Brain microvascular endothelial cell (primary cell): ENCODE results near the gene ZNF234.
"Not testable (repeated sequence)": the region's sequence is repeated elsewhere in the genome, so short reads cannot be mapped to it uniquely, and the experiment has no call there.

Experiments used
- DNase-seq: peaks from one replicate; pipeline ENCODE4 v3.0.0-alpha.2; 2020
- H3K27ac ChIP-seq: fragments of 250-450 bp; sonication (Bioruptor Pico); 2 replicates; pipeline ENCODE4 v1.5.1; 2020; ENCODE audit warnings: mild to moderate bottlenecking, moderate library complexity
- H3K27me3 ChIP-seq: fragments of 250-450 bp; sonication (Bioruptor Pico); replicated peaks from 2 replicates; pipeline ENCODE4 v1.5.1; 2020; ENCODE audit warnings: mild to moderate bottlenecking
- H3K36me3 ChIP-seq: fragments of 250-450 bp; sonication (Bioruptor Pico); replicated peaks from 2 replicates; pipeline ENCODE4 v1.5.1; 2020; ENCODE audit warnings: mild to moderate bottlenecking
- H3K4me3 ChIP-seq: 2 replicates; pipeline ENCODE4 v1.5.1; 2011; ENCODE audit warnings: low read depth, mild to moderate bottlenecking, control low read depth, low read length, moderate library complexity
- in situ Hi-C: cut with HindIII; loops from 2 replicates; pipeline ENCODE4 v1.10.0; 2017; ENCODE audit warnings: low sequenced_read_pairs, low pct_ligation_motif_present
- TF ChIP-seq, protein P1 (sequence below): IDR thresholded peaks from 2 replicates; pipeline ENCODE4 v1.5.1; 2011; ENCODE audit warnings: low read depth, mild to moderate bottlenecking, moderate library complexity, low read length, control low read depth, inconsistent platforms; ENCODE audit errors: missing control alignments

ZNF234 gene

DNA sequence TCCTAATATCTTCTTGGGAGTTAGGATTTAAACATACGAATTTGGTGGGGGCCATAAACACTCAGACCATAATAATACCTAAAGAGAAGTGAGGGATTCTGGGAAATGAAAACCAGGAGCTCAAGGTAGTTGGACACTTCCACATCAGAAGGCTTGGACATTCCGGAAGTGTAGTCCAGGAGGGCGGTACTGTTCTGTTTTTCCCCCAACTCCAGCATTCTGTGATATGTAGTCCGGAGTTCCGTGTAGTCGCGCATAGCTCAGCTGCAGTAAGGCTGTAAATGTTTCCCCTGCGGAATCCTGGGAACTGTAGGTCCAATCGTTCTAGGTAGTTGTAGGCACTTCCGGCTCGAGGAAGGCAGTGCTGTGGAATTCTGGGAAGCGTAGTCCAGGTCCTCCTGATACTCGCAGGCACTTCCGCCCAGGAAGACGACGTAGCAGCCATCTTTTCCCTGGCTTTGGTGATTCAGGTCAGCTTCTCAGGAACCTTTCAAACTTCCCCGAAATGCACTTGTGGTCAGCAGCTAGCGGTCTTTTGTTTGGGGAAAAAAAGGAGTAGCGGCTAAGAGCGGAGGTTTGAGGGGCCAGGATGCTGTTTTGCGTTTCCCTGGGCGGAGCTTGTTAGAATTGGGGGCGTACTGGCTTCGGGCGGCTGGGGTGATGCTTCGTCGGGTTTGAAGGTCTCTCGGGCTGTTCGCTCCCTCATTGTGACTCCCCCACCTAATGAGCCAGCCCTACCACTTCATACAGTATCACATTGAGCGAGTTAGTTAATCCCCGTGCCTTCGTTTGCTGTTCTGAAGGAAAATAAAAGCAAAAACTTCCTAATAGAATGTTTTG is 23.5 kb downstream of the ZNF234 start, which contains the start of gene ZNF226:
Gene ZNF226, plus strand, starts transcription at position 428 of the 840 bp plus-strand sequence. CDS start 4,981 bp downstream, outside the sequence.
- Histone ChIP-seq H3K27ac (peak within 1 kb of the TSS; percentile 76), H3K27me3 (no peaks in the 10 kb centered on the region), H3K4me3 (peak within 1 kb of the TSS; percentile 89), H3K36me3 (peaks cover 16% of the 10 kb centered on the region)
- TF ChIP-seq, protein P1, sequence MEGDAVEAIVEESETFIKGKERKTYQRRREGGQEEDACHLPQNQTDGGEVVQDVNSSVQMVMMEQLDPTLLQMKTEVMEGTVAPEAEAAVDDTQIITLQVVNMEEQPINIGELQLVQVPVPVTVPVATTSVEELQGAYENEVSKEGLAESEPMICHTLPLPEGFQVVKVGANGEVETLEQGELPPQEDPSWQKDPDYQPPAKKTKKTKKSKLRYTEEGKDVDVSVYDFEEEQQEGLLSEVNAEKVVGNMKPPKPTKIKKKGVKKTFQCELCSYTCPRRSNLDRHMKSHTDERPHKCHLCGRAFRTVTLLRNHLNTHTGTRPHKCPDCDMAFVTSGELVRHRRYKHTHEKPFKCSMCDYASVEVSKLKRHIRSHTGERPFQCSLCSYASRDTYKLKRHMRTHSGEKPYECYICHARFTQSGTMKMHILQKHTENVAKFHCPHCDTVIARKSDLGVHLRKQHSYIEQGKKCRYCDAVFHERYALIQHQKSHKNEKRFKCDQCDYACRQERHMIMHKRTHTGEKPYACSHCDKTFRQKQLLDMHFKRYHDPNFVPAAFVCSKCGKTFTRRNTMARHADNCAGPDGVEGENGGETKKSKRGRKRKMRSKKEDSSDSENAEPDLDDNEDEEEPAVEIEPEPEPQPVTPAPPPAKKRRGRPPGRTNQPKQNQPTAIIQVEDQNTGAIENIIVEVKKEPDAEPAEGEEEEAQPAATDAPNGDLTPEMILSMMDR, result no peak
- in situ Hi-C loops, result no loop called here
- DNase-seq, result peak; percentile 99

DNA sequence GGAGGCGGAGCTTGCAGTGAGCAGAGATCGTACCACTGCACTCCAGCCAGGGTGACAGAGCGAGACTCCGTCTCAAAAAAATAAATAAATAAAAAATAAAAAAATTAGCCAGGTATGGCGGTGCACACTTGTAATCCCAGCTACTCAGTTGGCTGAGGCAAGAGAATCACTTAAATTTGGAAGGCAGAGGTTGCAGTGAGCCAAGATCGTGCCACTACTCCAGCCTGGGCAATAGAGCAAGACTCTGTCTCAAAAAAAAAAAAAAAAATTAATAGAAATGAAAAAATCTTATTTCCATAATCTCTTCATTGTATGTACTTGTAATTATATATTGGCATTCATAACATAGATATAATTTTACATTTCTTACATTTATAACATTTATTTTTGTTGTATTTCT is 29.3 kb downstream of the ZNF234 start:
- H3K4me3 ChIP-seq, H3K27ac ChIP-seq, in situ Hi-C loops, DNase-seq, H3K27me3 ChIP-seq: not testable (repeated sequence)
- peaks cover 69% of the 10 kb centered on the region for H3K36me3 ChIP-seq

DNA sequence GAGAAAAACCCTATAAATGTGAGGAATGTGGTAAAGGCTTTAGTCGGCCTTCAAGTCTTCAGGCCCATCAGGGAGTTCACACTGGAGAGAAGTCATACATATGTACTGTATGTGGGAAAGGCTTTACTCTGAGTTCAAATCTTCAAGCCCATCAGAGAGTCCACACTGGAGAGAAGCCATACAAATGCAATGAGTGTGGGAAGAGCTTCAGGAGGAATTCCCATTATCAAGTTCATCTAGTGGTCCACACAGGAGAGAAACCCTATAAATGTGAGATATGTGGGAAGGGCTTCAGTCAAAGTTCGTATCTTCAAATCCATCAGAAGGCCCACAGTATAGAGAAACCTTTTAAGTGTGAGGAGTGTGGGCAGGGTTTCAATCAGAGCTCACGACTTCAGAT is 35.2 kb downstream of the ZNF234 start:
- no peak overlapping the region for H3K4me3 ChIP-seq

DNA sequence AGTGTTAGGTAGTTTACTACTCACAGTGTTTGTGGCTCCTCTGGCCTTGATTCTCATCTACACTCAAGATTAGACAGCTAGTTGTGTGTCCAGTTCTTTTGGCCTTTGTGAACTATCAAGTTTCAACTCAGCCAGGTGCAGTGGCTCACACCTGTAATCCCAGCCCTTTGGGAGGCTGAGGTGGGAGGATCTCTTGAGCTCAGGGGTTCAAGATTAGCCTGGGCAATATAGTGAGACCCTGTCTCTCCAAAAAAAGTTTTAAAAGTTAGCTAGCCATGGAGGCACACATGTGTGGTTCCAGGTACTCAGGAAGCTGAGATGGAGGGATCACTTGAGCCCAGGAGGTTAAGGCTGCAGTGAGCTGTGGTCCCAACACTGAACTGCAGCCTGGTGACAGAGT is 39.6 kb downstream of the ZNF234 start:
- TF ChIP-seq, protein P1, result no peak
- Histone ChIP-seq H3K36me3 (peaks cover 14% of the 10 kb centered on the region), H3K4me3 (no peak overlapping the region), H3K27ac (no peak overlapping the region), H3K27me3 (no peaks in the 10 kb centered on the region)
- in situ Hi-C loops, result no loop called here
- no peak for DNase-seq

More for the DNA sequence above, 35.2 kb downstream of the ZNF234 start:
- DNase-seq, result no peak
- in situ Hi-C loops, result no loop called here
- Histone ChIP-seq H3K27ac (no peak overlapping the region), H3K27me3 (no peaks in the 10 kb centered on the region), H3K36me3 (peaks cover 58% of the 10 kb centered on the region)
- TF ChIP-seq, protein P1, result no peak

DNA sequence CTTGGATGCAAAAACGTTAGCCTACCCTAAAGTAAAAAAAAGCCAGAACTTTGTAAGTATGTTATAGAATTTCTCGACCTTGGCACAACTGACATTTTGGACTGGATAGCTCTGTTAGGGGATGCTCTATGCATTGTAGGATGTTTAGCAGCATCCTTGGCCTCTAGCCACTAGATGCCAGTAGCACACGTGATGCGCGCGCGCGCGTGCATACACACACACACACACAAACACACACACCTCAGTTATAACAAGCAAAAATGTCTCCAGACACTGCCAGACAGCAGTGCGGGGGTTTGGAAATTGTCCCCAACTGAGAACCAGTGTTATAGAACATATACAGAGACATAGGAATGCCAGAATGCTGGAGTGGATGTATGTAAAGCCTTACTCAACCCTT is 40.8 kb downstream of the ZNF234 start:
- no peaks in the 10 kb centered on the region for H3K27me3 ChIP-seq
- no peak overlapping the region for H3K4me3 ChIP-seq
- no peak for DNase-seq
- H3K27ac ChIP-seq, result no peak overlapping the region
- peaks cover 2% of the 10 kb centered on the region for H3K36me3 ChIP-seq
- in situ Hi-C loops, result no loop called here
- TF ChIP-seq, protein P1, result no peak

DNA sequence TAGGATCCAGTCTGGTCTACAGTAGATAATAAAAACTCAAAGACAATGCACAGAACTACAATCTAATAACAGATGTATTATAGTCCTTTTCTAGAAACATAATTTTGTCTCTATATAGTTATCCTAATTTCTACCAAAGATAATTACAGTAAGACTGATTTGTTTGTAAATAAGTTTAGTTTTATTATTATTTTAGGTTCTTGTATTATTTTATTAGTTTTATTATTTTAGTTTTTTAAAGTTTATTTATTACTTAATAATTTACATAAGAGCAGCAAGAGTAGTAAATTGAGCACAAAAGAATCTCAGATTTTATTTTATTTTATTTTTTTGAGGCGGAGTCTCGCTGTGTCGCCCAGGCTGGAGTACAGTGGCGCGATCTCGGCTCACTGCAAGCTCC is 48.7 kb downstream of the ZNF234 start:
- Histone ChIP-seq H3K27me3 (no peaks in the 10 kb centered on the region), H3K27ac (no peak overlapping the region), H3K36me3 (no peaks in the 10 kb centered on the region), H3K4me3 (no peak overlapping the region)
- DNase-seq, result no peak
- TF ChIP-seq, protein P1, result no peak
- in situ Hi-C loops, result no loop called here
